Measurements from ENCODE around the gene MAJIN.
A peak's percentile ranks its signal among the peaks of the same experiment; 100 is the strongest.

MAJIN gene

DNA sequence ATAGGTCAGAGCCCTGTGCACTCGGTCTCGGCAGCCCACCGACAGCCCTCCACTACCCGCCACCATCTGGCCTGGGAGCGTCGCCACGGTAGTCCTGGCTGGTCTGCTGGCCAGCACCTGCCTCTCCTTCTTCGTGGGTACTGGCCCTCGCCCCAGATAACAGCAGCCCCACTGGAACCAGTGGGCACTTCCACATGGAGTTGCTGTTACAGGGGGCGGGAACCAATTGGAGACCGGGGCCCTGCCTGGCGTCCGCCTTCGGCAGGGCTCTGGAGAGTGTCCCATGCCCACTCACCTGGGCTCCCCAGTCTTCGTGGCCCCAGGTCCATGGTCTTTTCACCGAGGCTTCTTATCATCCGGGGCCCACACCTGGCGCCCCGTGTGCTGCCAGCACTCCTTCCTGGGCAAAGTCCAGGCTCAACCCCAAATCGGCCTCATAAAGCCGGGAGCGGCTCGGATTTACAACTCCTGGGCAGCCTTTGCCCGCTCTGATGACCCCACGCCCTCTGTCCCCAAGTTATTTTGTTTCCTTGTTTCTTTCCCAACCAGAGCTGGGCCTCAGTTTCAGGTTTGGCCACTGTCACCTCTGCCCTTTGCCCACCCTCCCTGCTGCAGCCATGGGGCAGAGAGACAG is 80.6 kb downstream of the MAJIN start:
- TF ChIP-seq, protein P1, sequence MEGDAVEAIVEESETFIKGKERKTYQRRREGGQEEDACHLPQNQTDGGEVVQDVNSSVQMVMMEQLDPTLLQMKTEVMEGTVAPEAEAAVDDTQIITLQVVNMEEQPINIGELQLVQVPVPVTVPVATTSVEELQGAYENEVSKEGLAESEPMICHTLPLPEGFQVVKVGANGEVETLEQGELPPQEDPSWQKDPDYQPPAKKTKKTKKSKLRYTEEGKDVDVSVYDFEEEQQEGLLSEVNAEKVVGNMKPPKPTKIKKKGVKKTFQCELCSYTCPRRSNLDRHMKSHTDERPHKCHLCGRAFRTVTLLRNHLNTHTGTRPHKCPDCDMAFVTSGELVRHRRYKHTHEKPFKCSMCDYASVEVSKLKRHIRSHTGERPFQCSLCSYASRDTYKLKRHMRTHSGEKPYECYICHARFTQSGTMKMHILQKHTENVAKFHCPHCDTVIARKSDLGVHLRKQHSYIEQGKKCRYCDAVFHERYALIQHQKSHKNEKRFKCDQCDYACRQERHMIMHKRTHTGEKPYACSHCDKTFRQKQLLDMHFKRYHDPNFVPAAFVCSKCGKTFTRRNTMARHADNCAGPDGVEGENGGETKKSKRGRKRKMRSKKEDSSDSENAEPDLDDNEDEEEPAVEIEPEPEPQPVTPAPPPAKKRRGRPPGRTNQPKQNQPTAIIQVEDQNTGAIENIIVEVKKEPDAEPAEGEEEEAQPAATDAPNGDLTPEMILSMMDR (IDR thresholded peaks at IDR 0.05; ENCODE audit: unreplicated experiment in 3 of 3) = no peak
- no peaks in the 10 kb centered on the region for H3K27me3 Mint-ChIP-seq (ENCODE audit: low read depth)
- no peaks in the 10 kb centered on the region for H3K36me3 Mint-ChIP-seq (ENCODE audit: low read depth)
- H3K9me3 Mint-ChIP-seq = no peaks in the 10 kb centered on the region
- peaks cover 9% of the 10 kb centered on the region for H3K4me1 Mint-ChIP-seq
- H3K27ac Mint-ChIP-seq = peak overlapping the region in 2 of 3 experiments; percentile 32 to 84
- H3K4me3 Mint-ChIP-seq = peak overlapping the region in 1 of 3 experiments; percentile 48

DNA sequence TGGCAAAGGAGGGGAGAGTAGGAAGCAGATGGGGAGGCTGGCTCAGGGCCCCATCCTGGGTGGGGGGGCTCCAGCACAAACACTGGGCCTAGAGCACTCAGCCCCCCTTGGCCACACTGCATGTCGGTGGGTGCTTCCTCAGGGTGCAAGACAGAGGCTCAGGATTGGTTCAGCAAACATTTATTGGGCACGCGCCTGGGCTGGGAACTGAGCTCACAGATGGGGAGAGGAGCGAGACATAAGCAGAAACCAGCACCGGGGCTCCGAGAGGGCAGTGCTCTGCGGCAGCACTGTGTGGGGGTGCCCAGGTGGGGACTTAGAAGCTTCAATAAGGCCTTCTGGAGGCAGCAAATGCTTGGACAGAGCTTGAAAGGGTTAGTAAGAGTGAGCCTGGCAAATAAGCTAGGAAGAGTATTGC is 81.4 kb downstream of the MAJIN start:
- Mint-ChIP-seq H3K36me3 (ENCODE audit: low read depth) (no peaks in the 10 kb centered on the region), H3K27ac (peak overlapping the region; percentile 32 to 69 (median 45)), H3K4me3 (no peak overlapping the region), H3K27me3 (ENCODE audit: low read depth) (no peaks in the 10 kb centered on the region), H3K4me1 (peaks cover 9% of the 10 kb centered on the region), H3K9me3 (no peaks in the 10 kb centered on the region)
- TF ChIP-seq, protein P1 (IDR thresholded peaks at IDR 0.05; ENCODE audit: unreplicated experiment in 3 of 3) = no peak

DNA sequence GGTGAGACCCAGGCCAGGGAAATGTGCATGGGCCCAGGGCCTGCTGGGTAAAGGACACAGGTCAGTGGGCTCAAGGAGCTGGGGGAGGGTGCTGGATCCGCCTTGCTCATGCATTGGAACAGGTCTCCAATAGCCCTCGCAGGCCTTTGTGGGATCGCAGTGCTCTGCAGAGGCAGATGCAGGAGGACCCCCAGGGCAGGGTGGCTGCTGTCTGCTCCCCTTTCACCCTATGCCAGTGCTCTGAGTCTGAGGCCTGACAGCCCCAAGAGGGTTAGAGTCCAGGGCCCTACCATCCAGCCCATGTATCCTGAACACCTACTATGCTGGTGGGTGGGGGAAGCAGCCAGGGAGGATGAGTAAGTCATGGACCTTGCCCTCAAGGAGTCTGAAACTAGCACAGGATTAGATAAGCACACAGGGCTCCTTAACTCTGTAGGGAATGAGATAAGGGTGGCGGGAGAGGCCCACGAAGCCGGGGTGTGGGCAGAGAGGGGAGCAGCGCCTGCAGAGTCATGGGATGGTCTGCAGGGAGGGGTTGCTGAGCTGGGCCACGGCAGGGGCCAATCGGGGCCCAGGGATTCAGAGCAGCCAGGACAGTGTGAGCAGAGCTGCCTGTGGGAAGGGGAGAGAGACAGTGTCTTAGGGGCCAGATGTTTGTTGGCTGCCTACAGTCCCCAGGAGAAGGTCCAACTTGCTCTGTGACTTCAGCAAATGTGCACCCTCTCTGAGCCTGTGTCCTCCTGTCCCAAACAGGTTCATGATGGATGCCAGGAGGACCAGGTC is 83.0 kb downstream of the MAJIN start:
- Mint-ChIP-seq H3K4me1 (peaks cover 9% of the 10 kb centered on the region), H3K27ac (peak overlapping the region; percentile 64 to 93 (median 90)), H3K9me3 (no peaks in the 10 kb centered on the region), H3K4me3 (peak overlapping the region in 1 of 3 experiments; percentile 46), H3K27me3 (ENCODE audit: low read depth) (no peaks in the 10 kb centered on the region), H3K36me3 (ENCODE audit: low read depth) (no peaks in the 10 kb centered on the region)
- TF ChIP-seq, protein P1 (IDR thresholded peaks at IDR 0.05; ENCODE audit: unreplicated experiment in 3 of 3) = no peak

DNA sequence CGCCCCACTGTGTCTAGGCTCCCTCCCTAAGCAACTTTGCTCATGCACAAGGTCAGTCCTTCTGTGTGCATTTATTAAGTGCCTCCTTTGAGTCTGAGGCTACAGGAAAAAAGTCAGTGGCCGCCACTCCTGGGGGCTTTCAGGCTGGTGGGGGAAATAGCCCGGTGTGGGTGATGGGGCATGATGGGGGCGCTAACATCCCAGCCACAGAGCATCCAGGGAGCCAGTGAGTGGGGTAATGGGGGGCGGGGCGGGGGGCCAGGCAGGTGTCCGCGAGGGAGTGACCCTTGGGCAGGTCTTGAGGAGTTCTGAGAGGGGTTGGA is 83.5 kb downstream of the MAJIN start:
- TF ChIP-seq, protein P1 (IDR thresholded peaks at IDR 0.05; ENCODE audit: unreplicated experiment in 3 of 3) = no peak
- Mint-ChIP-seq H3K27me3 (ENCODE audit: low read depth) (no peaks in the 10 kb centered on the region), H3K36me3 (ENCODE audit: low read depth) (no peaks in the 10 kb centered on the region), H3K27ac (peak overlapping the region; percentile 61 to 93 (median 90)), H3K4me3 (peak overlapping the region in 2 of 3 experiments; percentile 79 to 80), H3K4me1 (peaks cover 9% of the 10 kb centered on the region), H3K9me3 (no peaks in the 10 kb centered on the region)
